ENCODE measurements around the gene PRPS1L1.

DNA sequence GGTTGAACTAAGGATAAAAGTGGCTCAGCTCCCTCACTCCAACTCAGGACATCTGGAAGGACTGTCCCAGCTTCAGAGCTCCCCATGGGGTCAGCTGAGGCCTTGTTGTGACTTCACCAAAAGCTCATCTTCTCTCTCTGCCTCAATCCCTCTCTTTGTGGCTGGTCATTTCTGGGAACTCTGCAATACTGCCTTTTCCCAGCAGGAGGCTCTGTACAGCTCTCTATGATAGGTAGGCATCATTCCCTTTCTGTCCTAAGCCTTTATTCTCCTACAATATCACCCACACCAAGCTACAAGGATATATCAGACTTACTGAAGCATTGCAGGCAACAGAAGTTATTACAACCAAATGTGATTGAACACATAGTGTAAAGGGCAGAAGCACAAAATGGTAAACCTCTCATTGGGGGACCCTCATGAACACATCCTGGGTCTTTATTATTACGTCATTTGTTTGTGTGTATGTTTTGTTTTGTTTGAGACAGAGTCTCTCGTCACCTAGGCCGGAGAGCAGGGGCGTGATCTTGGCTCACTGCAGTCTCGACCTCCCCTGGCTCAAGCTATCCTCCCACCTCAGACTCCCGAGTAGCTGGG is 36.7 kb upstream of the PRPS1L1 start:
- TF ChIP-seq POLR2A (IDR thresholded peaks at IDR 0.05) = no peak
- TF ChIP-seq, protein P1, sequence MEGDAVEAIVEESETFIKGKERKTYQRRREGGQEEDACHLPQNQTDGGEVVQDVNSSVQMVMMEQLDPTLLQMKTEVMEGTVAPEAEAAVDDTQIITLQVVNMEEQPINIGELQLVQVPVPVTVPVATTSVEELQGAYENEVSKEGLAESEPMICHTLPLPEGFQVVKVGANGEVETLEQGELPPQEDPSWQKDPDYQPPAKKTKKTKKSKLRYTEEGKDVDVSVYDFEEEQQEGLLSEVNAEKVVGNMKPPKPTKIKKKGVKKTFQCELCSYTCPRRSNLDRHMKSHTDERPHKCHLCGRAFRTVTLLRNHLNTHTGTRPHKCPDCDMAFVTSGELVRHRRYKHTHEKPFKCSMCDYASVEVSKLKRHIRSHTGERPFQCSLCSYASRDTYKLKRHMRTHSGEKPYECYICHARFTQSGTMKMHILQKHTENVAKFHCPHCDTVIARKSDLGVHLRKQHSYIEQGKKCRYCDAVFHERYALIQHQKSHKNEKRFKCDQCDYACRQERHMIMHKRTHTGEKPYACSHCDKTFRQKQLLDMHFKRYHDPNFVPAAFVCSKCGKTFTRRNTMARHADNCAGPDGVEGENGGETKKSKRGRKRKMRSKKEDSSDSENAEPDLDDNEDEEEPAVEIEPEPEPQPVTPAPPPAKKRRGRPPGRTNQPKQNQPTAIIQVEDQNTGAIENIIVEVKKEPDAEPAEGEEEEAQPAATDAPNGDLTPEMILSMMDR (IDR thresholded peaks at IDR 0.05) = peak in 1 of 3 experiments; percentile 34

Measured in vagina (tissue), 2 donors.